Prostate gland (tissue), 2 donors: ENCODE data around the gene ZNF367. TPM values are rescaled to one million over a fixed set of nuclear protein-coding genes. Genes with fewer than 3 reads are reported as not detected.

ENCODE experiments used
- DNase-seq: peaks from one replicate; pipeline ENCODE4 v3.0.0-alpha.2; 2019; ENCODE audit warnings: low spot score
- H3K27ac ChIP-seq, 2 donors: fragments of 200-600 bp; sonication (generic); 2 replicates each; pipeline ENCODE4 v1.5.1; 2017 to 2019
- H3K27me3 ChIP-seq: fragments of 200-600 bp; sonication (generic); replicated peaks from 2 replicates; pipeline ENCODE4 v1.5.1; 2019; ENCODE audit not compliant: insufficient read depth
- H3K36me3 ChIP-seq, 2 donors: fragments of 200-600 bp; sonication (generic); 1 replicate in 1 of 2; 2 replicates in 1 of 2; pipeline versions ENCODE4 v1.5.1 to v1.8.1; 2017 to 2019
- H3K4me1 ChIP-seq: fragments of 200-600 bp; sonication (generic); replicated peaks from 2 replicates; pipeline ENCODE4 v1.5.1; 2019
- H3K4me3 ChIP-seq, 2 donors: fragments of 200-600 bp; sonication (generic); 2 replicates each; pipeline ENCODE4 v1.5.1; 2017 to 2019
- H3K9me3 ChIP-seq: fragments of 200-600 bp; sonication (generic); 2 replicates; pipeline ENCODE4 v1.5.1; 2017
- CTCF ChIP-seq, 4 experiments: fragments of 200-600 bp in 2 of 4; fragments of 450-650 bp in 2 of 4; sonication (generic) in 2 of 4; IDR thresholded peaks; 1 replicate in 3 of 4; 2 replicates in 1 of 4; pipeline ENCODE4 v1.5.1; 2016 to 2019; ENCODE audit warnings: antibody characterized with exemption in 4 of 4, mild to moderate bottlenecking in 2 of 4, moderate library complexity in 2 of 4
- POLR2A ChIP-seq: fragments of 450-650 bp; IDR thresholded peaks from one replicate; pipeline ENCODE4 v1.6.1; 2016; ENCODE audit warnings: antibody characterized with exemption, mild to moderate bottlenecking
- POLR2AphosphoS5 ChIP-seq: sonication (generic); formaldehyde crosslinking; IDR thresholded peaks from one replicate; pipeline ENCODE4 v1.6.1; 2017; ENCODE audit warnings: antibody characterized with exemption
- WGBS: methylation state at CpG from one replicate; pipeline ENCODE4 v1.1.5; 2018; 5-methylcytosine and 5-hydroxymethylcytosine counted together
- intact Hi-C: fragments of 100-400 bp; cut with DNase I; formaldehyde crosslinking; loops from one replicate; pipeline ENCODE4 v1.14.2; 2022
- total RNA-seq, 2 donors: library from RNA; depleted of rRNA; stranded (reverse); fragments of >200 nt; gene quantifications; one replicate each; pipeline ENCODE4 v1.1.0, GENCODE V29; 2016

ZNF367 gene
- total RNA-seq, 2 donors from 2014 or later: 2.9 to 5.5 TPM

DNA sequence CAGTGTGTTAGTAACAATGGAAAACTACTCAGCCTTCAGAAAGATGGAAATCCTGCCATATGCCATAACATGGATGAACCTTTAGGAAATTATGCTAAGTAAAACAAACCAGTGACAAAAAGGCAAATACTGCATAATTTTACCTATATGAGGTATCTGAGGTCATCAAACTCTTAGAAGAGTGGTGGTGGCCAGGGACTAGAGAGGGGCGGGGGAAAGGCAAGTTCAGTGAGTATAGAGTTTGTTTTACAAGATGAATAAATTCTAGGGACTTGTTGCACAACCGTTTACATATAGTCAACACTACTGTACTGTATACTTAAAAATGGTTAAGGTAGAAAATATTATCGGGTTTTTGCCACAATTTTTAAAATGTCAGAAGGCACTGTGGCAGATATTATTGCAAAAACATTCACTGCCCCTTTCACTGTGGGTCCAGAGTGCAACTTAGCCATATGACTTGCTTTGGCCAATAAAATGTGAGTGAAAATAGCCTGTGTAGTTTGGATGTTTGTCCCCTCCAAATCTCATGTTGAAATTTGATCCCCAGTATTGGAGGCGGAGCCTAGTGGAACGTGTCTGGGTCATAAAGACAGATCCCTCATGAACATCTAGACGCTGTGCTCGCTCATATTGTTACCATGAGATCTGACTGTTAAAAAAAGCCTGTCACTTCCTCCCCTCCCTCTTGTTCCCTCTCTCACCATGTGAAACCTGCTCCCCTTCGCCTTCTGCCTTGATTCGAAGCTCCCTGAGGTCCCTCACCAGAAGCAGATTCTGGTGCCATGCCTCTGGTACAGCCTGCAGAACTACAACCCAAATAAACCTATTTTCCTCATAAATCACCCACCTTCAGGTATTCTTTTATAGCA, 9.5 kb downstream of the ZNF367 start:
- no peak for DNase-seq
- 75% methylated on average over 9 of the region's 9 CpGs for WGBS
- Histone ChIP-seq H3K36me3 (no peaks in the 10 kb centered on the region), H3K4me3 (no peak overlapping the region), H3K27me3 (no peaks in the 10 kb centered on the region), H3K4me1 (no peaks in the 10 kb centered on the region), H3K9me3 (no peaks in the 10 kb centered on the region), H3K27ac (no peak overlapping the region)
- TF ChIP-seq POLR2A (no peak), POLR2AphosphoS5 (no peak), CTCF (IDR thresholded peaks at IDR 0.05) (no peak)
- intact Hi-C loops: no loop called here

DNA sequence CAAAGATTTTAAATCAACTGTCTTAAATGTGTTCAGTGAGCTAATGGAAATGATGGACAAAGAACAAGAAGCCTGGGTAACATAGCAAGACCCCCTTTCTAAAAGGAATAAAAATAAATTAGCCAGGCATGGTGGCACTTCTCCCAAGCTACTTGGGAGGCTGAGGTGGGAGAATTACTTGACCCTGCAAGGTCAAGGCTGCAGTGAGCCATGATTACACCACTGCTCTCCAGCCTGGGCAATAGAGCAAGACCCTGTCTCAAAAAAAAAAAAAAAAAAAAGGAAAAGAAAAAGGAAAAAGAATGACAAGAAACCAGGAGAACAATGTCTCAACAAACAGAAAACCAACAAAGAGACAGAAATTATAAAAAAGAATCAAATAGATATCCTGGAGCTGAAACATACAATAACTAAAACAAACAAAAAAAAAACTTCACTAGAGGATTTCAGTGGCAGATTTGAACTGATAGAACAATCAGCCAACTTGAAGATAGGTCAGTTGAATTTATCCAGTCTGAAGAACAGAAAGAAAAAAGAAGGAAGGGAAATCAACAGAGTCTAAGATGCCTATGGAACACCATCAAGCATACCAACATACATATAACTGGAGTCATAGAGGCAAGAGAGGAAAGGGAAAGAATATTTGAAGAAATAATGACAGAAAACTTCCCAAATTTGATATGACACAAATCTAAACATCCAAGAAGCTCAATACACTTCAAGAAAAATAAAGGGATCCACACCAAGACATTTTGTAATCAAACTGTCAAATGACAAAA, 17.8 kb downstream of the ZNF367 start:
- DNase-seq: no peak
- intact Hi-C loops: no loop called here
- Histone ChIP-seq H3K9me3 (no peaks in the 10 kb centered on the region), H3K27ac (no peak overlapping the region), H3K4me3 (no peak overlapping the region), H3K36me3 (no peaks in the 10 kb centered on the region), H3K27me3 (no peaks in the 10 kb centered on the region), H3K4me1 (no peaks in the 10 kb centered on the region)
- TF ChIP-seq CTCF (IDR thresholded peaks at IDR 0.05) (no peak), POLR2AphosphoS5 (no peak), POLR2A (no peak)

DNA sequence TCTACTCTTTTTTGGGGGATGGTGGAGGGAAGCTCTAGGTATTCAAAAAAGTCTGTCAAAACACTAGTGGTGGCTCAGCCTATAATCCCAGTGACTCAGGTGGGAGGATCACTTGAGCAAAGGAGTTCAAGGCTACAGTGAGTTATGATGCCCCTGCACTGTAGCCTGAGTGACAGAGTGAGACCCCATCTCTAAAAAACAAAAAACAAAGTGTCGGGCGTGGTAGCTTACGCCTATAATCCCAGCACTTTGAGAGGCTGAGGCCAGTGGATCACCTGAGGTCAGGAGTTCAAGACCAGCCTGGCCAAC, 18.9 kb downstream of the ZNF367 start:
- Histone ChIP-seq H3K9me3 (no peaks in the 10 kb centered on the region), H3K36me3 (no peaks in the 10 kb centered on the region), H3K4me1 (no peaks in the 10 kb centered on the region), H3K4me3 (no peak overlapping the region), H3K27ac (no peak overlapping the region), H3K27me3 (no peaks in the 10 kb centered on the region)
- DNase-seq: no peak
- 95% methylated on average over 3 of the region's 3 CpGs for WGBS
- intact Hi-C loops: no loop called here
- no peak for TF ChIP-seq POLR2A
- TF ChIP-seq POLR2AphosphoS5: no peak
- TF ChIP-seq CTCF (IDR thresholded peaks at IDR 0.05): no peak

DNA sequence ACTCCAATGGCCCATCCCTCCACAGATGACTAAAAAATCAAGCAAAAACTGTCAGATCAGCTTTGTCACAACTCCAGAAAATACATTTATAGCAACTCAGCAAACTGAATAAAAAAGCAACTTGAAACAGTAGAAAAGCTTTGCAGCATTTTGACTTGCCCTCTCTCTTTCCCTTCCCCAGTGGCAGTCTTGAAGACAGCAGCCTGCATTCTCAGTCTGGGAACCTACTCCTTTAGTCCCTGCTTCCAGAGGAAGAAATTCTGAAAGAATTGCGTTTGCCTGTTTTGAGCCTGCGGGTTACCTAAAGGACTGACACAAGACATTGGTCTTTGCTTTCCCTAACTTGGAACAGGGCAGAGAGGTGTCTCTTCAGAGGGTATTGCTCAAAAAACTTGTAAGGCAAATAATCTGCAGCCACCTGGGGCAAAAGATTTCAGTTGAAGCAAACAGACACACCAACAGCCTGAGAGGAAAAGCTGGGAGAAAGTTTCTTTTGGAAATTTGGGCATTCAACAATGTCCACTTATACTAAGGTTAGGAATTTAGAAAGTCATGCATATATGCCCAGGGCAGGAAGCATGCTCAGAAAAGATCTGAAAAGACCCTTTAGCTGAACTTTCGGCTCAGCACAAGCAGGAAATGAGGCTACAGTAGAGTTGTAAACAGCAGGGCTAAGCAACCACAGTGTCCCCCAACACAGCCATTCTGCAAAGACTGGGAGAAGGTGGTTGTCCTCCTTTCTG, 19.4 kb downstream of the ZNF367 start:
- intact Hi-C loops: no loop called here
- Histone ChIP-seq H3K4me1 (no peaks in the 10 kb centered on the region), H3K36me3 (no peaks in the 10 kb centered on the region), H3K9me3 (no peaks in the 10 kb centered on the region), H3K27ac (no peak overlapping the region), H3K4me3 (no peak overlapping the region), H3K27me3 (no peaks in the 10 kb centered on the region)
- no peak for TF ChIP-seq POLR2AphosphoS5
- TF ChIP-seq POLR2A: no peak
- no peak for TF ChIP-seq CTCF (IDR thresholded peaks at IDR 0.05)
- WGBS: 81% methylated on average over 3 of the region's 3 CpGs
- no peak for DNase-seq
